ENCODE data around the gene CENPV. TPM values are rescaled to one million over a fixed set of nuclear protein-coding genes. Genes with fewer than 3 reads are reported as not detected.
A peak's percentile ranks its signal among the peaks of the same experiment; 100 is the strongest.

Gene CENPV
- total RNA-seq, 2 experiments from 2014 or later, result 139 to 142 TPM

- H3K27ac Mint-ChIP-seq, result peak overlapping the region; percentile 93
- ChIA-PET POLR2A (interaction anchor here (0.6 to 4.6 kb wide), 21 partner anchors 8 to 183 kb away, joined by 3 to 45 read pairs (median 4); partner anchors contain the start of genes NCOR1, PIGL, TRPV2 and UBB), CTCF (interaction anchor here (0.6 to 8.3 kb wide), 12 partner anchors 9 to 169 kb away, joined by 3 to 69 read pairs (median 4); partner anchors contain the start of gene TRPV2)
- no peak for TF ChIP-seq CTCF (IDR thresholded peaks at IDR 0.05)
- peak; percentile 61 for ATAC-seq
- no peaks in the 10 kb centered on the region for H3K9me3 Mint-ChIP-seq
- H3K36me3 Mint-ChIP-seq (ENCODE audit: low read depth), result peaks cover 27% of the 10 kb centered on the region
- H3K27me3 Mint-ChIP-seq, result no peaks in the 10 kb centered on the region
- intact Hi-C loops (cut with micrococcal nuclease), result loop anchor here (5.0 to 10.0 kb wide), 2 partner anchors 65 to 68 kb away; partner anchors contain the start of gene TRPV2
- peak; percentile 53 for DNase-seq
- H3K4me1 Mint-ChIP-seq (ENCODE audit: low read depth), result peaks cover 18% of the 10 kb centered on the region
- peak overlapping the region; percentile 97 for H3K4me3 Mint-ChIP-seq
Observed at GRCh38 chr17:16352667-16353316, 477 bp downstream of the CENPV start.

GRCh38 chr17:16352303-16352666 is 984 bp downstream of the CENPV start:
- POLR2A ChIA-PET, result interaction anchor here (0.9 to 4.6 kb wide), 14 partner anchors 8 to 183 kb away, joined by 3 to 45 read pairs (median 4); partner anchors contain the start of genes NCOR1, TRPV2 and UBB
- H3K27ac Mint-ChIP-seq, result peak overlapping the region; percentile 93
- ATAC-seq (peak; percentile 26), DNase-seq (peak; percentile 62)
- intact Hi-C loops (cut with micrococcal nuclease), result loop anchor here (5.0 to 10.0 kb wide), 2 partner anchors 65 to 67 kb away; partner anchors contain the start of gene TRPV2
- peak overlapping the region; percentile 97 for H3K4me3 Mint-ChIP-seq
- TF ChIP-seq CTCF (IDR thresholded peaks at IDR 0.05), result no peak
- H3K36me3 Mint-ChIP-seq (ENCODE audit: low read depth), result peaks cover 30% of the 10 kb centered on the region
- H3K27me3 Mint-ChIP-seq, result no peaks in the 10 kb centered on the region
- peaks cover 18% of the 10 kb centered on the region for H3K4me1 Mint-ChIP-seq (ENCODE audit: low read depth)
- H3K9me3 Mint-ChIP-seq, result no peaks in the 10 kb centered on the region
- CTCF ChIA-PET, result interaction anchor here (0.6 to 8.3 kb wide), 10 partner anchors 11 to 184 kb away, joined by 3 to 69 read pairs (median 4); partner anchors contain the start of gene TRPV2

- intact Hi-C loops (cut with micrococcal nuclease), result loop anchor here (5.0 to 10.0 kb wide), 2 partner anchors 65 to 67 kb away; partner anchors contain the start of gene TRPV2
- peaks cover 18% of the 10 kb centered on the region for H3K4me1 Mint-ChIP-seq (ENCODE audit: low read depth)
- H3K4me3 Mint-ChIP-seq, result peak overlapping the region; percentile 97
- H3K9me3 Mint-ChIP-seq, result no peaks in the 10 kb centered on the region
- no peak for DNase-seq
- no peaks in the 10 kb centered on the region for H3K27me3 Mint-ChIP-seq
- no peak for ATAC-seq
- CTCF ChIA-PET, result interaction anchor here (0.6 to 8.3 kb wide), 8 partner anchors 12 to 184 kb away, joined by 3 to 69 read pairs (median 5); partner anchors contain the start of gene TRPV2
- POLR2A ChIA-PET, result interaction anchor here (0.9 to 4.6 kb wide), 8 partner anchors 9 to 137 kb away, joined by 3 to 45 read pairs (median 8); partner anchors contain the start of genes NCOR1, TRPV2 and UBB
- TF ChIP-seq CTCF (IDR thresholded peaks at IDR 0.05), result no peak
- peaks cover 34% of the 10 kb centered on the region for H3K36me3 Mint-ChIP-seq (ENCODE audit: low read depth)
- peak overlapping the region; percentile 93 for H3K27ac Mint-ChIP-seq
Observed at GRCh38 chr17:16351831-16352230, 1.4 kb downstream of the CENPV start.

- H3K27ac Mint-ChIP-seq, result peak overlapping the region; percentile 50
- ChIA-PET POLR2A (interaction anchor here (4.6 kb wide), 1 partner anchor 67 kb away, joined by 45 read pairs; the partner anchor contains the start of gene TRPV2), CTCF (interaction anchor here (0.7 to 8.3 kb wide), 7 partner anchors 9 to 799 kb away, joined by 3 to 69 read pairs (median 3); partner anchors contain the start of genes NCOR1 and TRPV2)
- H3K36me3 Mint-ChIP-seq (ENCODE audit: low read depth), result peaks cover 35% of the 10 kb centered on the region
- H3K4me3 Mint-ChIP-seq, result no peak overlapping the region
- intact Hi-C loops (cut with micrococcal nuclease), result no loop called here
- H3K4me1 Mint-ChIP-seq (ENCODE audit: low read depth), result peaks cover 18% of the 10 kb centered on the region
- no peaks in the 10 kb centered on the region for H3K27me3 Mint-ChIP-seq
- DNase-seq (peak; percentile 57), ATAC-seq (no peak)
- TF ChIP-seq CTCF (IDR thresholded peaks at IDR 0.05), result no peak
- no peaks in the 10 kb centered on the region for H3K9me3 Mint-ChIP-seq
Observed at GRCh38 chr17:16349431-16349830, 3.8 kb downstream of the CENPV start.
